OCI-LY1 (cell line): ENCODE results near the gene PTPRD.

Experiments
- H2AFZ ChIP-seq: fragments of 200-600 bp; sonication (generic), shearing (Covaris generic); 2 replicates; pipeline ENCODE4 v1.6.0; 2014; ENCODE audit warnings: antibody characterized with exemption, mild to moderate bottlenecking, low read length
- H3F3A ChIP-seq: fragments of 200-600 bp; sonication (generic), shearing (Covaris generic); 2 replicates; pipeline ENCODE4 v1.6.0; 2014; ENCODE audit warnings: mild to moderate bottlenecking, antibody characterized with exemption, low read length, moderate library complexity; ENCODE audit not compliant: insufficient read depth
- H3K27ac ChIP-seq: fragments of 200-600 bp; sonication (generic); 2 replicates; pipeline ENCODE4 v1.5.1; 2014; ENCODE audit warnings: low read length, mixed run types, mild to moderate bottlenecking, low read depth; ENCODE audit not compliant: poor library complexity, severe bottlenecking
- H3K27me3 ChIP-seq: fragments of 200-600 bp; sonication (generic); 2 replicates; pipeline ENCODE4 v1.6.0; 2014; ENCODE audit warnings: antibody characterized with exemption, mild to moderate bottlenecking, low read length, moderate library complexity; ENCODE audit not compliant: insufficient read depth
- H3K36me3 ChIP-seq: fragments of 200-600 bp; sonication (generic); 2 replicates; pipeline ENCODE4 v1.6.1; 2014; ENCODE audit warnings: mild to moderate bottlenecking, antibody characterized with exemption, low read length, moderate library complexity, mixed read lengths; ENCODE audit not compliant: insufficient read depth
- H3K4me1 ChIP-seq: fragments of 200-600 bp; sonication (generic); 2 replicates; pipeline ENCODE4 v1.5.1; 2014; ENCODE audit warnings: mild to moderate bottlenecking, low read length, moderate library complexity; ENCODE audit not compliant: insufficient read depth, severe bottlenecking
- H3K4me2 ChIP-seq: fragments of 200-600 bp; sonication (generic), shearing (Covaris generic); 2 replicates; pipeline ENCODE4 v1.6.1; 2014; ENCODE audit warnings: low read length
- H3K4me3 ChIP-seq: fragments of 200-600 bp; sonication (generic); 2 replicates; pipeline ENCODE4 v1.5.1; 2014; ENCODE audit warnings: low read length, low read depth, mild to moderate bottlenecking, mixed read lengths; ENCODE audit not compliant: poor library complexity, severe bottlenecking
- H3K79me2 ChIP-seq: fragments of 200-600 bp; shearing (Covaris generic); 2 replicates; pipeline ENCODE4 v1.6.1; 2016; ENCODE audit warnings: mixed run types, low read length, mixed read lengths; ENCODE audit not compliant: insufficient read depth
- H3K9ac ChIP-seq: fragments of 200-600 bp; sonication (generic), shearing (Covaris generic); 2 replicates; pipeline ENCODE4 v1.6.1; 2014; ENCODE audit warnings: mild to moderate bottlenecking, low read length, mixed read lengths
- H3K9me2 ChIP-seq: fragments of 200-600 bp; sonication (generic), shearing (Covaris generic); 2 replicates; pipeline ENCODE4 v1.6.1; 2014; ENCODE audit warnings: low read depth, mild to moderate bottlenecking, low read length, mixed read lengths
- H3K9me3 ChIP-seq: fragments of 200-600 bp; shearing (Covaris generic); 2 replicates; pipeline ENCODE4 v1.6.1; 2014; ENCODE audit warnings: low read length, mixed read lengths
- H4K20me1 ChIP-seq: fragments of 200-600 bp; sonication (generic), shearing (Covaris generic); 2 replicates; pipeline ENCODE4 v1.6.0; 2016; ENCODE audit warnings: mild to moderate bottlenecking, low read length; ENCODE audit not compliant: insufficient read depth
- EZH2 ChIP-seq: fragments of 200-600 bp; sonication (generic), shearing (Covaris generic); IDR thresholded peaks from 2 replicates; pipeline ENCODE4 v1.8.0; 2017; ENCODE audit warnings: borderline replicate concordance, mixed run types, mild to moderate bottlenecking, antibody characterized with exemption, low read length, moderate library complexity, mixed read lengths
- TF ChIP-seq, protein P1 (sequence below): fragments of 200-600 bp; sonication (generic), shearing (Covaris generic); IDR thresholded peaks from 2 replicates; pipeline ENCODE4 v1.5.1; 2017; ENCODE audit warnings: mild to moderate bottlenecking, antibody characterized with exemption, low read length, moderate library complexity, mixed read lengths

PTPRD gene

DNA sequence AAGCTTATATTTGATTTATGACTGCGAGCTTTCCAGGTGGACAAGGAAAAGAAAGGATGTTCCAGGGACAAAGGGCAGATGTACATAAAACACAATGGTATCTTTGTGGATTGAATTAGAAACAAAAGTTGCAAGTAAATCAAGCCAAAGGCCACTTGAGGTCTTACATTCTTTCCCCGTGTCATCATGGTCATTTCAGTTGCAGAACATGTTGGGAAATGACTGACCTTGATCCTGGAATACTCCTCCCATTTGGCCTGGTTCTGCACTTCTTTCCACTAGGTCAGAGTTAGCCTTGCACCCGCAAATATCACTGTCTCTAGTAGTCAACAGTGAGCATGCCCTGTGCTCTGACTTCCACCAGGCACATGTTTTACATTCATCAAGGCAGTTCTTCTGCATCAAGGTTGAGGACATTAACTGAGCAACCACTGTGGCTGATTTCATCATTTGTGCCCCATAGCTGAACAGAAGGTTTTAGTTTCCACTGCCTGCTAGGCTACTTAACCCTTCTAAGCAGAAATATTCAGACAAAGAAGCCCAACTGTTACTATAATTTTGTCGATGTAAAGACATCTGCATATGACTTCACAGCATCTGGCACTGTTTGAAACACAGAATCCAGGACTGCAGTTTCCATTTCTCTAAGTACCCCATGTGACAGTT lies 1651.5 kb downstream of the PTPRD start:
- Histone ChIP-seq H3K9me3 (no peaks in the 10 kb centered on the region), H3K4me1 (no peaks in the 10 kb centered on the region), H3K27ac (no peak overlapping the region), H3K36me3 (no peaks in the 10 kb centered on the region), H2AFZ (no peak overlapping the region), H3K4me2 (no peak overlapping the region), H4K20me1 (no peaks in the 10 kb centered on the region), H3K79me2 (no peaks in the 10 kb centered on the region), H3F3A (no peaks in the 10 kb centered on the region), H3K4me3 (no peak overlapping the region), H3K9ac (no peak overlapping the region), H3K9me2 (no peaks in the 10 kb centered on the region), H3K27me3 (no peaks in the 10 kb centered on the region)
- TF ChIP-seq, protein P1, sequence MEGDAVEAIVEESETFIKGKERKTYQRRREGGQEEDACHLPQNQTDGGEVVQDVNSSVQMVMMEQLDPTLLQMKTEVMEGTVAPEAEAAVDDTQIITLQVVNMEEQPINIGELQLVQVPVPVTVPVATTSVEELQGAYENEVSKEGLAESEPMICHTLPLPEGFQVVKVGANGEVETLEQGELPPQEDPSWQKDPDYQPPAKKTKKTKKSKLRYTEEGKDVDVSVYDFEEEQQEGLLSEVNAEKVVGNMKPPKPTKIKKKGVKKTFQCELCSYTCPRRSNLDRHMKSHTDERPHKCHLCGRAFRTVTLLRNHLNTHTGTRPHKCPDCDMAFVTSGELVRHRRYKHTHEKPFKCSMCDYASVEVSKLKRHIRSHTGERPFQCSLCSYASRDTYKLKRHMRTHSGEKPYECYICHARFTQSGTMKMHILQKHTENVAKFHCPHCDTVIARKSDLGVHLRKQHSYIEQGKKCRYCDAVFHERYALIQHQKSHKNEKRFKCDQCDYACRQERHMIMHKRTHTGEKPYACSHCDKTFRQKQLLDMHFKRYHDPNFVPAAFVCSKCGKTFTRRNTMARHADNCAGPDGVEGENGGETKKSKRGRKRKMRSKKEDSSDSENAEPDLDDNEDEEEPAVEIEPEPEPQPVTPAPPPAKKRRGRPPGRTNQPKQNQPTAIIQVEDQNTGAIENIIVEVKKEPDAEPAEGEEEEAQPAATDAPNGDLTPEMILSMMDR = no peak

DNA sequence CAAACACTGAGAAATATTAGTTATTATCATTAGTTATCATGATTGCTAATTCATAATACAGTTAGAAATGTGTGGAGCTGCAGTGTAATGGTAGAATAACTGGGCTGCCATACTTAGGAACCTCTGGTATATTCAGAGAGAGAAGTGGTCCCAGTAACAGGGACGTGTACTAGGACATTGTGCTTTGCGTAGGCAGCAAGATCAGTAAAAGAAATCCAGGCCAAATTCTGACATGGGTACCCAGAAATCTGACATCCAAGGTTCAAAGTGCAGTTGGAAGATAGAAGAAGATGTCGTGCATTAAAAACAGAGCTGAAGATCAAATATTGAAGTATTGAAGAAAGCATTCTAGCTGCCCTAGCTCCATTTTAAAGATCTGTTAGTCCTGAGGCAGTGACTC lies 1652.5 kb downstream of the PTPRD start:
- Histone ChIP-seq H4K20me1 (no peaks in the 10 kb centered on the region), H3K27ac (no peak overlapping the region), H3K4me1 (no peaks in the 10 kb centered on the region), H3K4me2 (no peak overlapping the region), H3F3A (no peaks in the 10 kb centered on the region), H3K9me2 (no peaks in the 10 kb centered on the region), H3K27me3 (no peaks in the 10 kb centered on the region), H3K36me3 (no peaks in the 10 kb centered on the region), H3K4me3 (no peak overlapping the region), H3K9ac (no peak overlapping the region), H3K9me3 (no peaks in the 10 kb centered on the region), H2AFZ (no peak overlapping the region), H3K79me2 (no peaks in the 10 kb centered on the region)
- TF ChIP-seq EZH2 = no peak
- TF ChIP-seq, protein P1 = no peak

DNA sequence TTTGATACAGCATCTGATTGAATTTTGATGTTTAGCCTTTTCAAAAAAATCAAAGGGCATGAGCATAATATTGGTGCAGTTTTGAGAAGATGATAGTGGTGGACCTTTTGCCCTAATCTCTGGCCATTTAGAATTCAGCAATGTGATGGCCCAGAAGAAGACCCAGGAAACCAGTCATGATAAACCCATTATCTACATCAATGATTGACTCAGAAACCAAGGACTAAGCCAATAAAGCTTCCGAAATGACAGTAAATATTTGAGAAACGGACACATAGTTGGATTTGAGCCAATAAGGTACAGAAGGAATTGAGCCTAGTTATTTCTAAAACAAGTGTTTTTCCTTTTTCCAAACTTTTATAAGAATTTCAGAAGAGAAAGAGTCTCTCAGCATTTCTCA lies 1654.4 kb downstream of the PTPRD start:
- no peaks in the 10 kb centered on the region for H3K27me3 ChIP-seq
- no peaks in the 10 kb centered on the region for H3K36me3 ChIP-seq
- H3K27ac ChIP-seq = no peak overlapping the region
- no peaks in the 10 kb centered on the region for H3K9me3 ChIP-seq
- H3K79me2 ChIP-seq = no peaks in the 10 kb centered on the region
- H3K4me3 ChIP-seq = no peak overlapping the region
- no peaks in the 10 kb centered on the region for H4K20me1 ChIP-seq
- H3F3A ChIP-seq = no peaks in the 10 kb centered on the region
- TF ChIP-seq EZH2 = no peak
- TF ChIP-seq, protein P1 = no peak
- no peaks in the 10 kb centered on the region for H3K9me2 ChIP-seq
- no peak overlapping the region for H3K9ac ChIP-seq
- H3K4me1 ChIP-seq = peaks cover 9% of the 10 kb centered on the region
- no peak overlapping the region for H3K4me2 ChIP-seq
- H2AFZ ChIP-seq = no peak overlapping the region
